ENCODE results near the gene GFER. TPM values are rescaled to one million over a fixed set of nuclear protein-coding genes. Genes with fewer than 3 reads are reported as not detected.

Gene GFER
- total RNA-seq, 1 experiment from 2014 or later, result 58.5 TPM

- no peak for TF ChIP-seq ERG (CRISPR knock-in tag; IDR thresholded peaks at IDR 0.05)
- TF ChIP-seq E2F4 (CRISPR knock-in tag; IDR thresholded peaks at IDR 0.05; ENCODE audit: borderline replicate concordance, low read depth), result no peak
- no peak for TF ChIP-seq MXD4 (CRISPR knock-in tag; IDR thresholded peaks at IDR 0.05; ENCODE audit: borderline replicate concordance)
- no peak for TF ChIP-seq NR1H2 (CRISPR knock-in tag; IDR thresholded peaks at IDR 0.05)
- TF ChIP-seq TEAD1 (CRISPR knock-in tag; IDR thresholded peaks at IDR 0.05), result no peak
- TF ChIP-seq TCF7 (CRISPR knock-in tag; IDR thresholded peaks at IDR 0.05; ENCODE audit: low read depth), result no peak
- TF ChIP-seq RORB (CRISPR knock-in tag; IDR thresholded peaks at IDR 0.05), result no peak
- no peak for TF ChIP-seq PRDM15 (CRISPR knock-in tag; IDR thresholded peaks at IDR 0.05)
- TF ChIP-seq ZBTB43 (CRISPR knock-in tag; IDR thresholded peaks at IDR 0.05), result no peak
- TF ChIP-seq ATF2 (CRISPR knock-in tag; IDR thresholded peaks at IDR 0.05; ENCODE audit: borderline replicate concordance, low read depth), result no peak
- no peak for TF ChIP-seq ZNF138 (CRISPR knock-in tag; conservative IDR thresholded peaks at IDR 0.05)
- no peak for TF ChIP-seq NFATC4 (CRISPR knock-in tag; IDR thresholded peaks at IDR 0.05)
- TF ChIP-seq SMAD4 (CRISPR knock-in tag; IDR thresholded peaks at IDR 0.05), result no peak
- no peak for DNase-seq (ENCODE audit: low spot score)
- H3K4me3 Mint-ChIP-seq, result no peak overlapping the region
- H3K27ac Mint-ChIP-seq, result no peak overlapping the region
- no peak for ATAC-seq
- ChIA-PET CTCF (interaction anchor here (1.0 to 1.1 kb wide), 3 partner anchors 9 to 28 kb away, joined by 3 read pairs; no protein-coding TSS in a partner anchor), POLR2A (no interaction called here)
- no peaks in the 10 kb centered on the region for H3K27me3 Mint-ChIP-seq (ENCODE audit: low read depth)
- peaks cover 24% of the 10 kb centered on the region for H3K36me3 Mint-ChIP-seq
- H3K9me3 Mint-ChIP-seq, result no peaks in the 10 kb centered on the region
- H3K4me1 Mint-ChIP-seq, result peaks cover 6% of the 10 kb centered on the region
Observed at GRCh38 chr16:1999866-2000514, 16.0 kb downstream of the GFER start.

GRCh38 chr16:2001035-2001434 is 17.0 kb downstream of the GFER start:
- TF ChIP-seq KAT7 (CRISPR knock-in tag; IDR thresholded peaks at IDR 0.05; ENCODE audit: borderline replicate concordance), result no peak
- no peak overlapping the region for H3K4me3 Mint-ChIP-seq
- H3K9me3 Mint-ChIP-seq, result no peaks in the 10 kb centered on the region
- H3K27ac Mint-ChIP-seq, result no peak overlapping the region
- DNase-seq (ENCODE audit: low spot score), result no peak
- no peaks in the 10 kb centered on the region for H3K27me3 Mint-ChIP-seq (ENCODE audit: low read depth)
- ATAC-seq, result no peak
- peaks cover 14% of the 10 kb centered on the region for H3K4me1 Mint-ChIP-seq
- POLR2A ChIA-PET, result no interaction called here
- CTCF ChIA-PET, result interaction anchor here (1.0 to 1.9 kb wide), 3 partner anchors 9 to 27 kb away, joined by 3 to 6 read pairs (median 3); no protein-coding TSS in a partner anchor
- H3K36me3 Mint-ChIP-seq, result peaks cover 24% of the 10 kb centered on the region
